Sigmoid colon (tissue), 3 donors: ENCODE measurements around the gene CACNA1G.

Experiments used
- CTCF ChIP-seq, 4 experiments: fragments of 450-650 bp in 3 of 4; fragments of 200-600 bp in 1 of 4; IDR thresholded peaks; one replicate each; pipeline ENCODE4 v1.5.1; 2016 to 2019; ENCODE audit warnings: antibody characterized with exemption in 4 of 4, mild to moderate bottlenecking in 3 of 4, moderate library complexity in 2 of 4
- POLR2A ChIP-seq, 2 donors: fragments of 450-650 bp; IDR thresholded peaks; one replicate each; pipeline ENCODE4 v1.6.1; 2016; ENCODE audit warnings: antibody characterized with exemption in 2 of 2, mild to moderate bottlenecking in 2 of 2, moderate library complexity in 2 of 2

GRCh38 chr17:50615828-50616227, 55.3 kb downstream of the CACNA1G start:
- no peak for TF ChIP-seq CTCF (IDR thresholded peaks at IDR 0.05)
- no peak for TF ChIP-seq POLR2A (IDR thresholded peaks at IDR 0.05)
